HG03520 (cell line): ENCODE measurements around the gene INSYN2A.

Experiments
- ATAC-seq: cut with Tn5 transposase; IDR thresholded peaks from one replicate; pipeline ENCODE4 v1.9.1; 2021; ENCODE audit warnings: mild to moderate bottlenecking, moderate library complexity; ENCODE audit not compliant: unreplicated experiment

Gene INSYN2A

GRCh38 chr10:127195571-127196281 lies 665 bp downstream of the INSYN2A start:
- ATAC-seq: no peak

GRCh38 chr10:127195041-127195506 lies 1.3 kb downstream of the INSYN2A start:
- ATAC-seq: no peak

GRCh38 chr10:127194599-127194998 lies 1.8 kb downstream of the INSYN2A start:
- no peak for ATAC-seq

GRCh38 chr10:127194111-127194510 lies 2.3 kb downstream of the INSYN2A start:
- ATAC-seq: no peak

GRCh38 chr10:127193125-127193524 lies 3.3 kb downstream of the INSYN2A start:
- ATAC-seq: no peak

- ATAC-seq: no peak
Observed at GRCh38 chr10:127190427-127190826, 6.0 kb downstream of the INSYN2A start.

- no peak for ATAC-seq
Observed at GRCh38 chr10:127189226-127189625, 7.2 kb downstream of the INSYN2A start.

- no peak for ATAC-seq
Observed at GRCh38 chr10:127186813-127187212, 9.6 kb downstream of the INSYN2A start.

- no peak for ATAC-seq
Observed at GRCh38 chr10:127184582-127184981, 11.8 kb downstream of the INSYN2A start.

GRCh38 chr10:127182161-127182560 lies 14.2 kb downstream of the INSYN2A start:
- no peak for ATAC-seq

- no peak for ATAC-seq
Observed at GRCh38 chr10:127179612-127180250, 16.7 kb downstream of the INSYN2A start.

GRCh38 chr10:127176649-127177048 lies 19.7 kb downstream of the INSYN2A start:
- ATAC-seq: no peak

- no peak for ATAC-seq
Observed at GRCh38 chr10:127175357-127176110, 20.9 kb downstream of the INSYN2A start.

- ATAC-seq: no peak
Observed at GRCh38 chr10:127174866-127175265, 21.5 kb downstream of the INSYN2A start.

- ATAC-seq: no peak
Observed at GRCh38 chr10:127168261-127168660, 28.1 kb downstream of the INSYN2A start.

GRCh38 chr10:127162841-127163240 lies 33.5 kb downstream of the INSYN2A start:
- ATAC-seq: no peak

- no peak for ATAC-seq
Observed at GRCh38 chr10:127161482-127161881, 34.9 kb downstream of the INSYN2A start.

- no peak for ATAC-seq
Observed at GRCh38 chr10:127159648-127160245, 36.6 kb downstream of the INSYN2A start.

GRCh38 chr10:127158662-127159061 lies 37.7 kb downstream of the INSYN2A start:
- no peak for ATAC-seq

GRCh38 chr10:127157506-127158200 lies 38.7 kb downstream of the INSYN2A start:
- ATAC-seq: no peak

- ATAC-seq: no peak
Observed at GRCh38 chr10:127157089-127157488, 39.3 kb downstream of the INSYN2A start.
